NCI-H1105 treated with DMSO at 0.1 percent for 48 hours (cell line): Measurements from ENCODE around the gene GRID1.
"Not testable (repeated sequence)": the region's sequence is repeated elsewhere in the genome, so short reads cannot be mapped to it uniquely, and the experiment has no call there.

Experiments
- DNase-seq: peaks from one replicate; lab custom pipeline; 2025; lab: John Stamatoyannopoulos, UW

GRID1 gene

DNA sequence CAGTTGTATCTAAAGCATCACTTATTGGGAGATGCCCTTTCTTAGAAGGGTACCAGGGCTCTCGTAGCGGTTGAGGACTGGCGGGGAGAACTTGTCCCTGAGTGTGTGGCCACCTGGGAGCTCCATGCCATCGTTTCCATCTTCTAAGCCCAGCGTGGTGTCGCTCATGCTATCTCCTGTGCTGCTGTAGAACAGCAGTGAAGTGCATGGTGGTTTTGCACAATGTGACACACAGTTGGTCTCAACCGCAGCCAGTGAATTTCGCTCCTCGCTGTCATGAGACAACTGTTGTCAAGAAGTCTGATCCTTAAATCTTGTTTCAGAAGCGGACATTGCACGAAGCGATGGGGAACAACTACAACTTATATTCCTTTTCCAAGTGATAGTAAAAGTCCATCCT lies 283.4 kb downstream of the GRID1 start:
- no peak for DNase-seq

DNA sequence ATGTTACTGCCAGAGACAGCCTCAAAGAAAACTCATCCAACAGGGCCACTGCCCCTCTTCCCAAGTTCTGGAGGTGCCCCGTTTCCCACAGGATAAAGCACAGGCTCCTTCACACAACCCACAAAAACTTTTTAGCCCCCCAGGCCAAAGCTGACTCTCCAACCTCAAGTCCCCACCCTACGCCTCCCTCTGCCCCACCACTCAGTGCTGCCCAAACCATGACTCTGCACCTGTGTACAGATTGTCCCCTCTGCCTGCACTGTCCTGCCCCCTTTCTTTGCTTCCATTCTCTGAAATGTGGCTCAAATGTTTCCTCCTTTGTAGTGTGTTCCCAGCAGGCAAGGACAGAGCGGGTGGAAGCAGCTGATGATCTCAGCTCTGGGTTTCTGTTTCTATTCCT lies 284.0 kb downstream of the GRID1 start:
- no peak for DNase-seq

DNA sequence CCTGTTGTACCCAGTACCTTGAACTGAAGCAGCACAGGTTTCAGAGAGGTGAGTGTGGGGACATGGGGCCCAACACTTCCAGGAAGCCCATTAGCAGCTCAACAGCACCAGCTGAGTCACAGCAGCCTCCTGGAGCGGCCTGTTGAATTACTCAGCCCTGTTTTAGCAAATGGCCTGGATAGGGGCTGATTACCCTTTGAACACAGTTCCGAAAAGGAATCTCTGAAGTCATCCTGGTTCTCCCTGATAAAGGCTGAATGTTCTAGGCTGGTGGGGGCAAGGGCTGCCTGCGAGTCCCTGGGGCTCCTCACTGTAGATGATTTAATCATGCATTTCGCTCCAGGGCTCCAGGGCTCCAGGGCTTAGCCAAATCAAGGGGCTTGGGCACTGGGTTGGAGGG lies 287.5 kb downstream of the GRID1 start:
- DNase-seq: no peak

DNA sequence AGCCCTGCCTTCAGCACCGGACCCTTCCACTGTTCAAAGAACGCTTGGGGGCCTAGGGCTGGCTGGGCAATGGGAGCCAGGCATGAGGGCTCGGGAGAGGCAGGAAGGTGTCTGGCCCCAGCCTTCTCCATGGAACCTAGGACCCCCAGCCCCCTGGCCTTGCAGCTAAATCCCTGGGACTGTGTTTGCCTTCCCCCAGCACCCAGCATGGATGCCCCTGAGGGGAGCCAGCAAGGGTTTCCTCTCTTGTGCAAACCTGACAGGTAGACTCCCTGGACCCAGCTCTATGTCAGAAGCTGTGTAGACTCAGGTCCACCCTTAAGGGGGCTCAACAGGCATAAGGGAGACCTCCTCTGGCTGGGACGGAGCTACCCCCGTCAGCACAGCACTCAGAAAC lies 288.0 kb downstream of the GRID1 start:
- no peak for DNase-seq

DNA sequence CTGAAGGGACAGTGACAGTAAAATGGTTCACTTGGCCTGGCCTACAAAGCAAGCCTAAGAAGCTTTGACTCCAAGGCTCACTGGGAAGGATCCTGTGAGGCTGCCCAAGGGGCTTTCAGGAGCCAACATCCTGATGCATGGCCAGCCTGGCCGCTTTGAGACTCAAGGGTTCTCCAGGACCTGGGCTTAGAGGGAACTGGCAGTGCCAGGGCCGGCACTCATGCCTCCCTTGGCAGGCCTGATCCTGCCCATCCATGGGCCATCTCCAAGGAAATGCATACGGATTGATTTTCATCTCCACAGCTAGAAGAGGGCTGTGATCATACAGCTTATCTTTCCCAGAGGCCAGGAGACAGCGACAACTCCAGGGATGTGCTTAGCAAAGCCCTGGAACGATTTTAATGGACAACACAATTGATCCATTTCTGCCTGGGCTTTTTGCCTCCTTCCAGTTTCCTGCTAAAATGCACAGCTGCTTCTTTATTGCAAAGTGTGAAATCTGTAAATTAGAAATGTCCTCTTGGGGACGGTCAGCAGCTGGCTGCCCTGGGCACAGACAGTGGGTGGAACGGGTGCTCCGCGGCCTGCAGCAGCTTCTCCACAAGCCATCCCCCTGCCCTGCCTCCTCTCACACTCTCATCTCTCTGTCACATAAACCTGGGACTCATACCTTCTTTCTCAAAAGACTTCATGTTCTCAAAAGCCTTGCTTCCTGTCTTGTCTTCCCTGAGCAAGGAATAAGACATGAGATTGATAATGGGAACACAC lies 288.5 kb downstream of the GRID1 start:
- no peak for DNase-seq

DNA sequence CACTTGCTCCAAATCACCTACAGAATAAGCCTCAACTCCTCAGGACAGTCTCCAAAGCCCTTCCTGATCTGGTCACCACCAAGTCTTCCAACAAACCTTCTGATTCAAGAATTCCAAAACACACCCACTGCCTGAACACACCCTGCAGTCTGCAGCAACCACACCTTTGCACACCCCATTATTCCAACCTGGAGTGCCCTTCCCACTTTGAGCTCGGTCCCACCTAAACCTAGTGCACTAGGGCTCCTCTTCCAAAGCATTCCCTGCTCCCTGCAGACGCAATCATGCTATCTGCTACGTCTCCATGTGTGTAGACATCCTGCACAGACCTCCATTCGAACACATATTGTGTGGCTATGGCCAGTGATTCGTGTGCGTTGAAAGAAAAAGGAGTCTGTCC lies 289.3 kb downstream of the GRID1 start:
- DNase-seq: no peak

DNA sequence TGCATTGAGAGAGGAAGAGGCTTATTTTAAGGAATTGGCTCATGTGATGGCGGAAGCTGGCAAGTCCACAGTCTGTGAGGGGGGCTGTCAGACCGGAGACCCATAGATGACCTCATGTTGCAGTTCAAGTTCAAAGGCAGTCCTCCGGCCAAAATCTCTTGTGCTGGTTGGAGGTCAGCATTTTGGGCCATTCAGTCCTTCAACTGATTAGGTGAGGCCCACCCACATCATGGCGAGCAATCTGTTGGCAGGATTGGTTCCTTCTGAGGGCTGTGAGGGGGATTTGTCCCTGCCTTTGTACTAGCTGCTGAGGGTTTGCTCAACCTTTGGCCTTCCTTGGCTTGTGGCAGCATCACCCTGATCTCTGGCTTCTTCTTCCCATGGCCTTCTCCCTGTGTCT lies 290.1 kb downstream of the GRID1 start:
- DNase-seq: not testable (repeated sequence)

DNA sequence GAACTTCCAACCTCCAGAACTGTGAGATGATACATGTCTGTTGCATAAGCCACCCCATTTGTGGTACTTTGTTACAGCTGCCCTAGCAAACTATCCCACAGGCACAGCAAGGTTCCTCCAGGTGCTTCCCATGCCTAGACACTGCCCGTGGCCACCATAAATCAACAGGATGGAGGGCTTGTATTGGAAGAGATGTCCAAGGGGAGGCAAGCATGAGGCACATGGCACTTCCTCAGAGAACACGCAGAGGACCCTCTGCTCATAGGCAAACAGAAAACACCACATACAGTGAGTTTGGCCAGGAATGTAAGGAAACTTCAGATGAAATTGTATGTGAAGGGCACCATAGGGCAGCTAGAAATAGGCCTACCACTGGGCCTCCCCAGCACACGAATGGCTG lies 291.1 kb downstream of the GRID1 start:
- DNase-seq: no peak

DNA sequence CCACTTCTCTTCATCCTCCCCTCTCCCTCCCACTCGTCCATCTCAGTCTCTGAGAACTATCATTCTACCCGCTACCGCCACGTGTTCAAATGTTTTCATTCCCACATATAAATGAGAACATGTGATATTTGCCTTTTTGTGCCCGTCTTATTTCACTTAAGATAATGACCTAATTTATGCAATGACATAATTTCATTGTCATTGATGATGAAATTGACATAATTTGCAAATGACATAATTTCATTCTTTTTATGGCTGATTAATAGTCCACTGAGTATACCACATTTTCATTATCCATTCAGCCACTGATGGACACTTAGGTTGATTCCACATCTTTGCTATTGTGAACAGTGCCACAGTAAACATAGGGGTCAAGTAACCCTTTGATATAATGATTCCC lies 292.3 kb downstream of the GRID1 start:
- no peak for DNase-seq

DNA sequence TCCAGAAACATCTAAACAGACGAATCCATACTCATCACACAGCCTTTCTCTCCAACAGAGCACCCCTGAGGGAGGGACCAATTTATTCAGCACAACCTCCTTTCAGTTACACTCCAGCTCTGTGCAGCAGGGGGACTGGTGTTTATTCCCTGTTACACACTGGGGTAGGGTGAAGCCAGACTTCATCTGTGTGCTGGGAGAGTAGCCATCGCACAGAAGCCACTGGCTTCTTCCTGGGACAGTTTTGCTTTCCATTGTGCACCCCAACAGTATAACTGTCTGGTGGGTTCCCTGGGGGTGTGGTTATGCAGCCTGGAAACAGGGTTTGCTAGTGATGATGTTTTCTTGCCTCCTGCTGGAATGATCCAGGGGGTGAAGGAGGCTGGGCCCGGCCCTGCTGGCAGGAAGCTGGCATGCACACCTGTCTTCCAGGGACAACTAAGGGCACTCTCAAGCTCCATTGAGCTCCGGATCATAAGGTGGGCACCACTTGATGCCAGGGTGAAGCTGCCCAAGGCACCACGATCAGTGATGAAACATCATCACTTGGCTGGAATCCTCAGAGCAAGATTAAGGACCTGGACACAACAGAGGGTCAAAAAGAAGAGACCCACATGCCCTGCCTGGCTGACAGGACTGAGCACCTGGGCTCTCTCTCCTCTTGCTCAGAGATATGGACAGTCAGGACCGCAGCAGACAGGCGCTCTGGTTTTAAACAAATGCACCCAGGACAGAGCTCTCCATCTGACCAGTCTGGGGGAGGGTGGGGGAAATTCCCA lies 293.2 kb downstream of the GRID1 start:
- no peak for DNase-seq

DNA sequence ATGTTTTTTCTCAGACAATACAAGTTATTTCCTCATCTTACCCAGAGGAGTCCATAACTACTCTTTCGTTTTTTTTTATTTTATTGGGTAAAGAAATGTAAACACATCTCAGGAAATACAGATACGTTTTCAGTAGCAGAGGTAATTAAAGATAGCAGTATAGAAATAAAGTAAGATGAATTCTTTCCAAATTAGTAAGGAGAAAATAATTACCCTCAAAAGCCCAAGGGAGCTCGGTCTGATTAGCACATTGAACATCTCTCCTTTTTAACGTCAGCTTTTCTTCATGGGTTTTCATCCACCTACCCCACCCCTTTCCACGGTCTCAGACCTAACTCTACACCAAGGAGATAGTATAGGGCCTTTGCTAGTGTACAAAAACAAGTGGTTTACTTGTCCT lies 294.2 kb downstream of the GRID1 start:
- DNase-seq: no peak

DNA sequence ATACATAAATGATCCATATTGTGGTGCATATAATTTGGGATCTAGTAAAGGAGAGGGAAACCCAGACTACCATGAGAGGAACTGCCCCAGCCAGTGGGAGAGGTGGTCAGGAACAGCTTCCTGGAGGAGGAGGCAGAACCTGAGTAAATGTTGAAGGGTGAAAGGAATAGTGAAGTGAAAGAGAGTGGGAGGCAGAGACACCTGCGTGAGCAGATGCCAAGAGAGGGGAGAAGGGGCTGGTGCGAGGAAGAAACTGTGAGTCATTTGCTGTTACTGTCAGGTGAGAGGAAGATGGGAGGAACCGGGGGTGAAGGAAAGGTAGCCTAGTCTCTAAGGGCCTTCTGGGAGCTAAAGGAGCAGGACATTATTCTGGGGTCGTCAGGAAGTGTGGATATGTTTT lies 294.8 kb downstream of the GRID1 start:
- no peak for DNase-seq

DNA sequence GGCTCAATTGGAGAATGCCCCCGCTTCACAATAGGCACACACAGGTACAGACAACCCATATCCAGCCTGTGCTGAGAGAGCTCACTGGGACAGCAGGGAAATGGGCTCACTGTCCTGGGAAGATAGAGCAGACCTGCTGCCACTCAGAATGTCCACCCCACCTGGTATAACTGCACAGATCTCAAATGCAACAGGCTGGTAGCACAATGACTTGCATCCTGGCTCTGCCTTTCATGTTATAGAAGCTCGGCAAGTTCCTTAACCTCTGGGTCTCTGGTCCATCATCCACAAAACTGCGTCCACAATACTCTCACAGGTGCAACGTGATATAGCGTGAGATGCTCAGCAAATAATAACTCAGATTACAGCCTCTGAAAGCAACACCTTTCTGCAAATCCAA lies 295.4 kb downstream of the GRID1 start:
- DNase-seq: no peak

DNA sequence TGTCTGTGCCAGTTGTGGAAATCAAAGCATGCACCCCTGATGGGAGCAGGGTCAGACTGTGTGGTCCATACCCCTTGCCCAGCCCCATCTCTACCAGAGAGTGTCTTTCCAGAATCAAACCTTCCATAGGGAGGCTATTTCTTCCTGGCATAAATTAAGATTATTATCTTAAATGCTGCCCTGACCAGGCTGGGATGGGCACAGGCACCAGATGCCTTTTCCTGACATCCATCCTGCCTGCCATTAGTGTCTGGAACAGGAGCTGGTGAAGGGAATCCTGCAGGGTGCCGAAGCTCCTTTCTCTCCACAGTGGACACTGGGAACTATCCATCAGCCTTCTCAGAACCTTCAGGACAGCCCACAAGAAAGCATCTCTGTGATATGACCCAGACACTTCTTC lies 296.3 kb downstream of the GRID1 start:
- DNase-seq: no peak

DNA sequence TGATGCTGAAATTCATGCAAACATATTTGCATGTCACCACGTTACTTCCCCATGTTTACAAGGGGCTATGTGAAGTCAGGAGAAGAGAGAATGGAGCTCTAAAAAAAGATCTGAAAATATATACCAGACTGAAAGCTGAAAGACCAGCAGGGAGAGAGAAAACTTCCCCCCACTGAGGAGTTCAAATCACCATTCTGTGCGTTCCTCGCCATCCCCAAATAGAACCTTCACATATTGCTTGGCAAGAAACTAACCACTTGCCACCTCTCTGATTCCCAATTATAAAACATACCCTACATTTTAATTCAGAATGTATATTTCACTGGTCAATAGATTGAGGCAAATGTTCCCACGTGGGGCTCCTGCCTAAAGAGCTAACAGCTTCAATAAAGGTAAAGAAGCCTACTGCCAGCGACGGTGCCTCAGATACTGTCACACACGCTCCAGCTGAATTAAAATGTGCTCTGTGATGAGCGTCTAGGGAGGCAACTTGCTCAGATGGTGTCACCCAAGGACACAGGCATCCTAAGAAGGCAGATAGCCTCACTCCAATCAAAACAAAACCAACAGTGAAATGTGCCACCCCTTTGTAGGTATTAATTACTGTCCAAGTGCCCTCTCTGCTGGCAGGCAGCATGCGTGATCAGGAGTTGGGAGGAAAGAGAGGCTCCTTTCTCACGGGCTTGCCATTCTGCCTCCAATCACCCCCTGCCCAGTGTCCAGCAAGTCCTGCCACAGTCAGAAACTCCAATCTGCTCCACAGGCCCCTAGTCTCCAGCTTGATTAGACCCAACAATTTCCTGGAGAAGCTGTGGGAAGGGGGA lies 298.2 kb downstream of the GRID1 start:
- no peak for DNase-seq

DNA sequence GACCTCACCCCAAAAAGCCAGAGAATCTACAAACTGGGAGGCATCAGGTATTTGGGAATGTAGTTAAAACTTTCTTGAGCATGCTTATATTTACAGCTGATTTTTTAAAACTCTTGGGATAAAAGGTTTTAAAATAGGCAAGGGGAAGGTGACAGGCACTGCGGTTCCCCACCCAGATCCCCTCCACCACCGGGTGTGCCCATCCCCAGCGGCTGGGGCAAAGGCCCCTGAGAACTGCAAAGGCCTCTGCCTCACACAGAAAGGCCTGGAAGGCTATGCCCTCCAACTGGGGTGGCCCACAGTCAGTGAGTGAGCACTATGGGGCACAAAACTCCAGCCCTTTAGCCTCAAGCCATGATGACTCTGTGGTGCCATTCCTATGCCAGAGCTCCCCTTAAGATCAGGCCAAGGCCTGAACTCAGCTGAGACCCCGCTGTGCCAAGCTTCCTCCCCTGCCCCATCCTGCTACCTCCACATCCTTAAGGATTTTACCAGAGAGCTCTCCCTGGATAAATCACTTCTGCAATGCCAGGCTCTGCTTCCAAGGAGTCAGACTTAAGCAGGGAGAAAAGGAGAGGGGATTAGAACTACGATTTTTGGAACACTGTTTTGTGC lies 299.1 kb downstream of the GRID1 start:
- DNase-seq: no peak

DNA sequence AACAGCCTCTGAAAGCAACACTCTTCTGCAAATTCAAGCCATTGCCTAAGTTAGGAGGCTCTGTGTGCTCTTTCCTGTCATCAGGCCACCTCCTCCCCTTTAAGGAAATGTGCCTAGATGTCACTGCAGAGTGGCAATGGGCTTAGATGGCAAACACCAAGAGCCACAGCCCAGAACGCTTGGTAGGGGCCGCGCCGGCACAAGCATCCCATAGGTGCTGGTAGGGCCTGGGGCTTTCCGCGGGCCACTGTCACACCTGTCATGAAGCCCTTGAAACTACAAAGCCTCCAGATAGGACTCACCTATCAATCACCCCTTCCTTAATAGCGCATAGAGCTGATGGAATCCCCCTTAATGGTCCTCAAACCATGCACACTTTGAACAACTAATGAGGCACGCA lies 299.9 kb downstream of the GRID1 start:
- no peak for DNase-seq

DNA sequence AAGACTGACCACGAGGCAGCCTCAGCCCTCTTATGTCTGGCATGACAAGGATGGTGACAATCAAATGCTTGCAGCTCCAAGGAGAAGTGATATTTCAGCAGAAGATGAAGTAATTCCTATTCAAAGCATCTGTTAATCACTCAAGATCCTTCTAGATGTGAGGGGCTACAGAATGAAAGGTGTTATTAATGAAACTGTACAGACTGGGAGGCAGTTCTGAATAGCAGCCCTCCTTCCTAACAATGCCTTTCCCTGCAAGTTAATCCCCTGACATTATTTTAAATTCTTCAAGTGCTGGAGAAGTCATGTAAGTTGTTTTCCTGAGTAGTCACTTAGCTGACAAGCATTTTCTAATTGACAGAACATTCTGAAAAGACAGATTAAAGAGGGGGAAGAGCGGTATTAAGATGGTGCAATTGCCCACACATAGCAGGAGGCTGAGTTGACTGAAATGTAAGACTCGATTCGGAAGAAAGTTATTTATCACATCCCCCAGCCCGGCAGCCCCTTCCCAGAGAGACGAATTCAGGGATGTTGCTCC lies 300.8 kb downstream of the GRID1 start:
- no peak for DNase-seq

DNA sequence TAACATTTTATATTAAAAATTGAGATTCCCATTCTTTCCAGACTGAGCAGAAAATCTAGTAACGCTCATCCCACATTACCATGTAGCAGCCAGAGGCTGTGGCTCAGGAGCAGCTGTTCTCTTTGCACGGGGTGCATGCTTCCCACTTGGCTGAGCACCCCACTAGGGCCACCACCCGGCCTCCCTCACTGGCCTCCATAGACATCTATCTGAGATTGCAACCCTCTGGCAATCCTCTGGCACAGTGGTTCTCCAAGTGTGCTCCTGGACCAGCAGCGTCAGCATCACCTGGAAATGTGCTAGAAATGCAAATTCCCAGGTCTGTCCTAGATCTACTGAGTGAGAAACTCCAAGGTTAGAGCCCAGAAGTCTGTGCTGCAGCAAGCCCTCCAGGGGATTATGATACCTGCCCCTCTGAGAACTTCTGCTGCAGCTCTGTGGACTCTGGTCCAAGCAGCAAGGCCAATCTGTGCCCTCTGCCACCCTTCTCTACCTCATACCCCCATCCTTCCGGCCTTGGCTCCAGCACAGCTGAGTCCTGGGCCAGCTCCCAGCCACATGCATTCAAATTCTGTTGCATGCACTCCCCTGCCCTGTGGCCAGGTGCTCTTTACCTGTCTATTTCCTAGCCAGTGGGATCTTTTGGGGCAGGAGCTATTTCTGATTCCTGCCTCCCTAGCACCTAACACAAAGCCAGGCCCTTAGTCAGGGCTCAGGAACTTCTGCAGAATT lies 301.5 kb downstream of the GRID1 start:
- no peak for DNase-seq

DNA sequence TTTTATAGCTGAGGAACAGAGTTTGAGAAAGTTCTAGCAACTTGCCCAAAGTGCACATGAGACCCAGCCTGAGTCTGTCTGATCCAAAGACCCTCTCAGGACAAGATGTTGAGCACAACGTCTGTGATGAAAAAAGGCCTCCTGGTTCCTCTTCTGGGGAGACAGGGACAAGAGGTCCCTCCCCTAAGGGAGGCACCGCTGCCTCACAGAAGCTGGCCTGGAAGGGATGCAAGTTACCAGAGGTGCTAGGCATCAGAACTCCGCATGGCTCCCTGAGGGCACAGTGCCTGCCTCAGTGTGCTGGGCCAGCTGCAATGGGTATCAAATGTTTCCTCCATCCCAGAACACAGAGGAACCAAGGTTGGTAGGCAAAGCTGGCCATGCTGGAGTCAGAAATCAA lies 302.4 kb downstream of the GRID1 start:
- no peak for DNase-seq

DNA sequence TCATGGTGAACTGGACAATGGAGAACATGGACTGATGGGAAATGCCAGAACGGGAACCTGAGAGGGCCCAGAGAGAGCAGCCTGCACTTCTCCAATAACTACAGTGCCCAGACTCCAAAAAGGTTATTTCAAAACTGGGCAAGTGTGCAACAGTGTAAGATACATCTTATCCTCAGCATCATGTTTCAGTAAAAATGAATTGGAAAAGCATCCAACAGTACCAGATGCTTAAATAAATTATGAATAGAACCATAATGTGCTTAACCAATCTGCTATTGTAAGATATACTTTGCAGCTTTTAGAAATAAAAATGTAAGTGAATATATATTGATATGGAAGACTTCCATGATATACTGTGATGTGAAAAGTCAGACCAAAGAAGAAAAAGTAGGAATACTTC lies 303.3 kb downstream of the GRID1 start:
- DNase-seq: no peak
